Esophagus squamous epithelium (tissue), 4 donors: ENCODE data around the gene CD27.

Experiments
- CTCF ChIP-seq, 6 experiments: fragments of 450-650 bp in 4 of 6; fragments of 200-600 bp in 2 of 6; sonication (generic) in 2 of 6; IDR thresholded peaks; one replicate each; pipeline ENCODE4 v1.5.1; 2016 to 2019; ENCODE audit warnings: antibody characterized with exemption in 6 of 6, mild to moderate bottlenecking in 4 of 6, moderate library complexity in 4 of 6
- POLR2A ChIP-seq, 4 donors: fragments of 450-650 bp; IDR thresholded peaks; one replicate each; pipeline ENCODE4 v1.6.1; 2017; ENCODE audit warnings: antibody characterized with exemption in 4 of 4, mild to moderate bottlenecking in 4 of 4, moderate library complexity in 3 of 4

DNA sequence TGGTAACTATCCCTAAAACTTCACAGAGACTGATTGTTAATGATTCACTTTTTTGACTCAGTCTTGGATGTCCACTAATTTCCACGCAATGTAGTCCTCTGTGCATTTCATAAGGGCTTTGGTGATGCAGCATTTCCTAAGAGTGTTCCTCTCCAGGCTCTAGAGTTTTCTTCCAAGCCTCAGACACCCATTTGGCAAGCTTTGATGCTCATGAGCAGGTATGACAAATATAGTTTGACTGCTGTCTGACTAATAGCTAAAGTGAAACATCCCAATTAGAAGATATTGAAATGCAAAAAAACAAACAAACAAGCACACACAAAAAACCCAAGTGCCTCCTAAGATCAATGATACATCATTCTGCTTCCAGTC lies 27.2 kb downstream of the CD27 start:
- TF ChIP-seq POLR2A (IDR thresholded peaks at IDR 0.05) (no peak), CTCF (IDR thresholded peaks at IDR 0.05) (no peak)
